Heart left ventricle (tissue), 16 donors: ENCODE results near the gene MAN1C1. TPM values are rescaled to one million over a fixed set of nuclear protein-coding genes. Genes with fewer than 3 reads are reported as not detected.

Experiments used
- ATAC-seq, 4 donors: fragments of 200-7000 bp; cut with Tn5 transposase; one replicate each; pipeline ENCODE4 v1.9.1; 2020 to 2022; ENCODE audit warnings: moderate library complexity in 4 of 4, mild to moderate bottlenecking in 3 of 4, moderate number of reproducible peaks in 1 of 4
- DNase-seq, 5 donors: peaks; one replicate each; pipeline ENCODE4 v3.0.0-alpha.2; 2020
- H3K27ac ChIP-seq, 12 donors: fragments of 200-600 bp; sonication (generic) in 4 of 12; one replicate each; pipeline versions ENCODE4 v1.5.0 to v1.8.0; 2016 to 2022; ENCODE audit warnings: mild to moderate bottlenecking in 2 of 12
- H3K27me3 ChIP-seq, 9 donors: fragments of 200-600 bp; sonication (generic) in 2 of 9; one replicate each; pipeline versions ENCODE4 v1.5.1 to v1.8.0; 2016 to 2022; ENCODE audit warnings: mild to moderate bottlenecking in 3 of 9
- H3K36me3 ChIP-seq, 9 donors: fragments of 200-600 bp; sonication (generic) in 2 of 9; one replicate each; pipeline versions ENCODE4 v1.5.0 to v1.8.0; 2018 to 2022; ENCODE audit warnings: mild to moderate bottlenecking in 2 of 9
- H3K4me1 ChIP-seq, 12 donors: fragments of 200-600 bp; sonication (generic) in 4 of 12; one replicate each; pipeline versions ENCODE4 v1.5.0 to v1.8.0; 2016 to 2022; ENCODE audit warnings: mild to moderate bottlenecking in 3 of 12
- H3K4me3 ChIP-seq, 12 donors: fragments of 200-600 bp; sonication (generic) in 4 of 12; one replicate each; pipeline versions ENCODE4 v1.5.0 to v1.8.0; 2017 to 2022; ENCODE audit warnings: mild to moderate bottlenecking in 9 of 12, moderate library complexity in 4 of 12
- H3K9me3 ChIP-seq, 12 donors: fragments of 200-600 bp; sonication (generic) in 4 of 12; one replicate each; pipeline versions ENCODE4 v1.5.0 to v1.8.0; 2016 to 2022; ENCODE audit warnings: mild to moderate bottlenecking in 1 of 12
- CTCF ChIP-seq, 12 donors: fragments of 200-600 bp; sonication (generic) in 4 of 12; IDR thresholded peaks; one replicate each; pipeline versions ENCODE4 v1.5.0 to v1.8.0; 2018 to 2022; ENCODE audit warnings: antibody characterized with exemption in 12 of 12, mild to moderate bottlenecking in 5 of 12
- POLR2A ChIP-seq, 2 donors: fragments of 450-650 bp; IDR thresholded peaks; one replicate each; pipeline ENCODE4 v1.6.1; 2017; ENCODE audit warnings: antibody characterized with exemption in 2 of 2, mild to moderate bottlenecking in 2 of 2, moderate library complexity in 2 of 2
- WGBS, 4 donors: extraction: QIAGEN DNeasy Blood & Tissue Kit in 2 of 4; methylation state at CpG; one replicate each; pipeline versions ENCODE4 v1.1.5 to v1.1.7; 2013 to 2018; 5-methylcytosine and 5-hydroxymethylcytosine counted together
- intact Hi-C, 10 donors: fragments of 100-400 bp; cut with DNase I; formaldehyde crosslinking; loops; one replicate each; pipeline versions ENCODE4 v1.11.1 to v1.14.2; 2022
- polyA plus RNA-seq, 2 donors: library from polyadenylated mRNA; stranded (reverse); fragments of 200-250 nt; gene quantifications; one replicate each; pipeline ENCODE4 v1.2.3, GENCODE V29; 2013
- total RNA-seq, 9 donors: library from RNA; depleted of rRNA in 2 of 9; stranded (reverse); fragments of >200 nt in 2 of 9; fragmentation: NEBNext Ultra II Directional in 3 of 9; extraction: Animal tissue kit (Norgen Biotek cat#: 25700) in 3 of 9; gene quantifications; one replicate each; pipeline versions ENCODE4 v1.1.0 to v1.2.4, GENCODE V29; 2016 to 2023
- donor health status: ischemic (EF 13 %, LVEDD 7.1; RV severe dilation, severe dysfunction).
- donor health status: healthy with polysubstance abuse.
- donor health status: DM: no; HTN: yes; CAD: no.
- donor health status: DM: no; HTN: no; CAD: no.
- donor health status: ischemic (EF 25% LVEDD 6.9; RV normal size, moderate dysfunction).
- donor health status: ischemic (EF 25% LVEDD 5.7; RV mildly dilated, moderate dysfunction).
- donor health status: healthy.
- donor health status: DM: yes; HTN: yes; CAD: no.
- donor health status: ischemic (EF 35%, LVEDD 5.7; RV mildly dilated, moderate dysfunction).
- donor health status: nonischemic (EF 11% LVEDD 7.7; RV severe dilation, severe dysfunction).
- donor health status: DM: yes; HTN: yes; CAD: no.
- donor health status: PGD.
- donor health status: ischemic (EF 29% LVEDD 5.4; RV normal size, mild dysfunction).
- donor health status: nonischemic (EF 23%, LVEDD 6.1; RV moderate dilation, normal function).

MAN1C1 gene
- total and polyA plus RNA-seq, 11 donors: 7.7 to 25.7 (median 14.7) TPM

- H3K4me3 ChIP-seq: no peak overlapping the region
- WGBS, 4 donors: 72 to 88% (median 86%) methylated on average over 13 of the region's 13 CpGs
- H3K27ac ChIP-seq: peak overlapping the region in 1 of 12 donors; percentile 45
- peaks cover 0 to 40% (median 16%) of the 10 kb centered on the region in 12 donors for H3K4me1 ChIP-seq
- TF ChIP-seq CTCF (IDR thresholded peaks at IDR 0.05) (no peak), POLR2A (IDR thresholded peaks at IDR 0.05) (no peak)
- intact Hi-C loops: no loop called here
- ATAC-seq (peak in 2 of 4 donors; percentile 25 to 56), DNase-seq (no peak)
- H3K27me3 ChIP-seq: no peaks in the 10 kb centered on the region
- no peaks in the 10 kb centered on the region for H3K9me3 ChIP-seq
- peaks cover 0 to 3% (median 0%) of the 10 kb centered on the region in 9 donors for H3K36me3 ChIP-seq
Observed at GRCh38 chr1:25684216-25684965, 67.8 kb downstream of the MAN1C1 start.

GRCh38 chr1:25685211-25685750, 68.7 kb downstream of the MAN1C1 start:
- 90 to 96% (median 94%) methylated on average over 9 to 11 of the region's 11 CpGs for WGBS, 4 donors
- Histone ChIP-seq H3K4me3 (no peak overlapping the region), H3K27me3 (no peaks in the 10 kb centered on the region), H3K4me1 (peaks cover 0 to 44% (median 16%) of the 10 kb centered on the region in 12 donors), H3K27ac (peak overlapping the region in 1 of 12 donors; percentile 1), H3K36me3 (peaks cover 0 to 3% (median 0%) of the 10 kb centered on the region in 9 donors), H3K9me3 (no peaks in the 10 kb centered on the region)
- ATAC-seq: no peak
- intact Hi-C loops: loop anchor here in 3 of 10 donors (5.0 kb wide), 2 partner anchors 63 to 73 kb away; no protein-coding TSS in a partner anchor
- DNase-seq: no peak
- TF ChIP-seq CTCF (IDR thresholded peaks at IDR 0.05): no peak
- TF ChIP-seq POLR2A (IDR thresholded peaks at IDR 0.05): no peak

- TF ChIP-seq POLR2A (IDR thresholded peaks at IDR 0.05) (no peak), CTCF (IDR thresholded peaks at IDR 0.05) (no peak)
- ATAC-seq (no peak), DNase-seq (no peak)
- Histone ChIP-seq H3K9me3 (no peaks in the 10 kb centered on the region), H3K27me3 (no peaks in the 10 kb centered on the region), H3K27ac (no peak overlapping the region), H3K4me1 (peaks cover 0 to 44% (median 16%) of the 10 kb centered on the region in 12 donors), H3K36me3 (peaks cover 0 to 3% (median 0%) of the 10 kb centered on the region in 9 donors), H3K4me3 (no peak overlapping the region)
- 90 to 97% (median 92%) methylated on average over 19 of the region's 19 CpGs for WGBS, 4 donors
- intact Hi-C loops: loop anchor here in 3 of 10 donors (5.0 kb wide), 2 partner anchors 64 to 74 kb away; no protein-coding TSS in a partner anchor
Observed at GRCh38 chr1:25685938-25686665, 69.5 kb downstream of the MAN1C1 start.
